Measurements from ENCODE around the gene CD1B. TPM values are rescaled to one million over a fixed set of nuclear protein-coding genes. Genes with fewer than 3 reads are reported as not detected.
"Not testable (repeated sequence)": the region's sequence is repeated elsewhere in the genome, so short reads cannot be mapped to it uniquely, and the experiment has no call there.

CD1B gene
- total RNA-seq = not detected

DNA sequence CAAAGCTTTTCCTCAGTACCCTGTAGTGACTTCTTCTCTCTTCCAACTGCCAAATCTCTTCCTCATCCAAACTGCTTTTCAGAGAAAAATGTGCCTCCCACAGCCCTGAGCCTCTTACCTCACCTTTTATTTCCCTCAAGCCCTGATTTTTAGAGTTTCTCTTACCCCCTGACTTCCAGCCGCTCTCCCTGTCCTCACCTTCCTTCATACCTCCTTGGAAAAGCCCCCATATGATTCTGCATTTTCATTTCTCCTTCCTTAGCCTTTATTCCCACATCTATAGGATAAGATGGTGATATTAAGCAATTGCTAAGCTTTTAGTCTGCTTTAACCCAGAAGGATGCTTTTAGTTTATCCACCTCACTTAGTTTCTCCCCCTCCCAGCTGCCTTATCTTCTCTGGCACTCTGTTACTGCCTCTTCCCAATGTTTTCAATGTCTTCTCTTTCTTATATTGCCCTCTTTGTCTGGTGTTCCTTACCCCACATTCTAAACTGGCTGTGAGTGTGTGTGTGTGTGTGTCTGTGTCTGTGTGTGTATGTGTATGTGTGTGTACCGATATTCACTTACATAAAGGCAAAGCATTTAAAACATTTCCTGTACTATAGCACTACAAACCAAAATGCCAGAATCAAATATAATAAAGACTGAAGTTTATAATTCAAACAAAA is at the start of gene CD1B:
CD1B (minus strand) TSS at position 51 of the 670 bp plus-strand sequence. CDS start 108 bp downstream, outside the sequence.
- no peak for DNase-seq (ENCODE audit: low spot score)
- no peak for ATAC-seq

DNA sequence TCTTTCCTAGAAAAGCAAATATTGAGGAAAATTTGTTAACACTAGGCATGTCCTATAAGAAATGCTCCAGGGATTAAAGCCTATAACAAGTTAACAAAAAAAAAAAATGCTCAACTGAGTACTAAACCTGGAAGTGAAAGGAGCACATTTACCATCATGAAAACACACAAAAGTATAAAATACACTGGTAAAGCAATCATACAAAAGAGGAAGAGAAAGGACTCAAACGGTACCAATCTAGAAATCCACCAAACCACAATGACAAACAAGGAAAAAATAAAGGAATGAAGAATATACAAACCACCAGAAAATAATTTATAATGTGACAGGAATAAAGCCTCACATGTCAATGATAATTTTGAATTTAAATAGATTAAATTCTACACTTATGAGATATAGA is 43.5 kb upstream of the CD1B start:
- no peak for ATAC-seq
- DNase-seq (ENCODE audit: low spot score) = no peak

DNA sequence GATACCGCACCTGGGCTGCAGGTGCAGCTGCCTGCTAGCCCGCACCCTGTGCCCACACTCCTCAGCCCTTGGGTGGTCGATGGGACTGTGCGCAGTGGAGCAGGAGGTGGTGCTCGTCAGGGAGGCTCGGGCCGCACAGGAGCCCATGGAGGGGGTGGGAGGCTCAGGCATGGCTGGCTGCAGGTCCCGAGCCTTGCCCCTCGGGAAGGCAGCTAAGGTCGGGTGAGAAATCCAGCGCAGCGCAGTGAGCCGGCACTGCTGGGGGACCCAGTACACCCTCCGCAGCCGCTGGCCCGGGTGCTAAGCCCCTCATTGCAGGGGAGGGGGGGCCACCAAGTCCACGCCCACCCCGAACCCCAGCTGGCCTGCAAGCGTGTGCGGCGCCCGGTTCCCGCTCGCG is 42.8 kb upstream of the CD1B start:
- not testable (repeated sequence) for DNase-seq (ENCODE audit: low spot score); ATAC-seq

DNA sequence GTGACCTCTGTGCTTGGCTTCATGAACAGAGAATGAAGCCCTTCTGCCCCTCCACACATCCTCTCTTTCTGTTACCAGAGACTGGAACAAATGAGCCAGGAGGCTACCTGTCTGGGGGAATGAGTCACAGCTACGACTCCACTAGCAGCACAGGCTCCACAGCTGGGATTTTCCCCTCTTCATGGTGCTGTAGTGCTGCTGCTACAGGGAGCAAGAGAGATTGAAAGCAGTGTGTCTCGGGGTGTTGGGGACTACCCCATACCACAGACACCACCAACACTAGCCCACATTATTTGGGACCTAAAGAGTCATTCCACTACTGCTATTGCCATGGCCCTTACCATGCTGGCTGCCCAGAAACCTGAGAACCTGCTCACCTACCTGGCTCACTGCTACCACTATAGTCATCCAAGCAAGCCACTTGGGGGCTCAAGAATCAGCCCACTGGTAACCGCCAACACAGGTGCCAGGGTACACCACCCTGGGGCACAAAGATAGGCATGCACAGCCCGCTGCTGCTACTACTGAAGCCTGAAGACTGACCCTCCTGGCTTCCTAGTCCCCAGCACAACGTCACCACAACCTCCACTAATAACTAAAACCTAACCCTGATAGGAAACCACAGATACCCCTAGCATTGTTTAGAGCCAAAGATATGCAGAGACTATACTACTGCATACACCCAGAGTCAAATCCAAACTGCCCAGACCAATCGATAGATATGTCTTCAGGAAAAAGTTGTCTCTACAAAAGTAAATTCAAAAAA is 40.0 kb upstream of the CD1B start:
- ATAC-seq = no peak
- DNase-seq (ENCODE audit: low spot score) = no peak

DNA sequence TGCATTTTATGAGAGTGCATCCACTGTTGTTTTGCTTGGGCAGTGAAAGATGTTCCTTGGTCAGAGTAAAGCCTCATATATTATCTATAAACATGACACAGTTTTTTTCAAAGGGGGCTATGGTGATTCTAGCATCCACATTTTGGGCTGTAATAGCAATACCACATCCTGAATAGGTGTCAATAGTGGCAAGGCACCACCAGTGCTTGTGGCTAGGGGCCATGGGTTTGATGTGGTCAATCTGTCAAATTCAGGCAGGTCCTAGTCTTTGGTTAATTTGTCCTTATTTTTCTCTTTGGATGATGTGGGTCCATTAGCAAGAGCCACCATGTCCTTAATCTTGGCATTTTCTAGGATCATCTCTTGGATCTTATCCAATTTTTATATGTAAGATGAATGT is 35.5 kb upstream of the CD1B start:
- ATAC-seq (no peak), DNase-seq (ENCODE audit: low spot score) (no peak)

DNA sequence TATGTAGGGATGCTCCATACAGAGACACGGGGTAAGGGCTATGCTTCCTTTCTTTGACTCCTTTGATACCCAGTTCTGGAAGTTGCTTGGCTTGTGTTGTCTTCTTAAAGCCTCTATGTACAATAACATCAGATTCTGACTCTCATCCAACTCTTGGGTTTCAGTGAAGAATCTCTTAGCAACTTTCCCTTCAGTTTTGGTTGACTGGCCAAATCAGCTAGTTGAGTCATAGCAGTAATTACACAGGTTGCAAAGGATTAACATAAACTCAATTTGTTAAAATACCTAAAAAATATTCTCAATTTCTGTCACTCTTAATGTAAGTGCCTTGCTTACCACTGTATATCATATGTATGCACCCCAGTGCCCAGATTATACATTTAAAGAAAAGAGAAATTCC is 31.6 kb upstream of the CD1B start:
- ATAC-seq (no peak), DNase-seq (ENCODE audit: low spot score) (no peak)

DNA sequence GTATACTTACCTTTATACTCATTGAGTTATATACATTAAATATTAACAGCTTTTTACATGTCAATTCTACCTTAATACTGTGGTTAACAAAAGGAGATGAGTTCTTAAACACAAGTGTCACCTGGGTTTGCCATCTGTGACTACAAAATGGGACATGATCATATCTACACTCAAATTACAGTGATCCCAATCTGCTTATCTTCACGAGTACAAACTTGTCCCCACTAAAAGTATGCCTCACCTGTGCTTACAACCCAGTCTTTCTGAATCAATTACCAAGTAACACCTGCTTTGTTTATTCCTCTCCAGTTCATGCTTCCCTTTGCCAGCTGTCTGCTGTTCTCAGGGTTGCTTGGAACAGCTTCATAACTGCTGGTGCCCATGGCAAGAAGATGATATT is 31.2 kb upstream of the CD1B start:
- DNase-seq (ENCODE audit: low spot score) = no peak
- no peak for ATAC-seq

DNA sequence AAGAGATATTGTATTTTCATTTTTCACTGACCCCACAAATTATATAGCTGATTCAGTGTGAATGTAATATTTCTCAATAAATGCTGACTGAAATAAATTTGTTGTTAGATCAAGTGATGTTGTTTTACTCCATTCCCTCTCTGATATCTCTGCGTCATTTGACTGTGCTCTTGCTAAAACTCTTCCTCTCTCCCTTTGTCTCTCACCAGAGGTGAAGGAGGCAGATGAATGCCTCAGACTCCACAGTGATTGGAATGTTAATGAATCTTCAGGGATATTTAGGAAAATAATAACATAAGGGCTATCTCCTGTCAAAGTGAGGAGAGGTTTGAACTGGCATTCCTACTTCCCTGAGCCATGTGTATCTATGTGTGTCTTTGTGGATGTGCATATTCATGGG is 26.1 kb upstream of the CD1B start:
- no peak for DNase-seq (ENCODE audit: low spot score)
- no peak for ATAC-seq

DNA sequence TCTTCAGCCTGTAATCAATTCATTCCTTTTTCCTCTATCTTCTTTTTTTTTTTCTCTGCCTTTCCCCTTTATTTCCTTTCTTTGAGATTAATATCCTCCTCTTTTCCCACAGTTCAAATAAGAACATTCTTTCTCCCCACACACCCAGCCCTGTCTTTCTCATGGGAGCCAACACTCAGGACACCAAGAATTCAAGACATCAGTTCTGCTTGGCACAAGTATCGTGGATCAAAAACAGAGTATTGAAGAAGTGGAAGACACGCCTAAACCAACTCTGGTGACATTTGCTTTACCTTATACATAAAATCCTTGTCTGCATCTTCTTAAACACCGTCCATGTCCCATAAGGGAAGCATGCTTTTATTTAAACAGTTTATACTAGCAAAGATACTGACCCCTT is 25.3 kb upstream of the CD1B start:
- ATAC-seq (no peak), DNase-seq (ENCODE audit: low spot score) (no peak)

DNA sequence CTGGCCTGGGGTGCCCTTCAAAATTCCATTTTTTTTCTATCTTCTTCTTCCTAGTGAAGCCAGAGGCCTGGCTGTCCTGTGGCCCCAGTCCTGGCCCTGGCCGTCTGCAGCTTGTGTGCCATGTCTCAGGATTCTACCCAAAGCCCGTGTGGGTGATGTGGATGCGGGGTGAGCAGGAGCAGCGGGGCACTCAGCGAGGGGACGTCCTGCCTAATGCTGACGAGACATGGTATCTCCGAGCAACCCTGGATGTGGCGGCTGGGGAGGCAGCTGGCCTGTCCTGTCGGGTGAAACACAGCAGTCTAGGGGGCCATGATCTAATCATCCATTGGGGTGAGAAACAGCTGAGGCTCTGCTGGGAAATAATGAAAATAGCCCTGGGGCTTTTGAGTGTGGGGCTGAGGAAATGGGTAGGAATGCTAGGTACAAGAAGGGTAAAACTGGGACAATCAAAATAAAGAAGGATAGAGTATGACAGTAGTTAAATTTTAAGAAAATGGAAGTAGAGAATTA is 24.5 kb upstream of the CD1B start:
- DNase-seq (ENCODE audit: low spot score) (no peak), ATAC-seq (no peak)

DNA sequence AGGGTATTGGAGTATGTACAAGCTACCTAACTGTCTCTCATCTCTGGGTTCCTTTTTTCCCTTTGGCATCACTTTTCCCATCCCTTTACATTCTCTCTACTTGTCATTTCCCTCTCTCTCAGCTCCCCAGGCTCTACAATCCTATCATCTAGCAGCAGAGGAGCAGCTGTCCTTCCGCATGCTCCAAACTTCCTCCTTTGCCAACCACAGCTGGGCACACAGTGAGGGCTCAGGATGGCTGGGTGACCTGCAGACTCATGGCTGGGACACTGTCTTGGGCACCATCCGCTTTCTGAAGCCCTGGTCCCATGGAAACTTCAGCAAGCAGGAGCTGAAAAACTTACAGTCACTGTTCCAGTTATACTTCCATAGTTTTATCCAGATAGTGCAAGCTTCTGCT is 22.9 kb upstream of the CD1B start:
- ATAC-seq (no peak), DNase-seq (ENCODE audit: low spot score) (no peak)

DNA sequence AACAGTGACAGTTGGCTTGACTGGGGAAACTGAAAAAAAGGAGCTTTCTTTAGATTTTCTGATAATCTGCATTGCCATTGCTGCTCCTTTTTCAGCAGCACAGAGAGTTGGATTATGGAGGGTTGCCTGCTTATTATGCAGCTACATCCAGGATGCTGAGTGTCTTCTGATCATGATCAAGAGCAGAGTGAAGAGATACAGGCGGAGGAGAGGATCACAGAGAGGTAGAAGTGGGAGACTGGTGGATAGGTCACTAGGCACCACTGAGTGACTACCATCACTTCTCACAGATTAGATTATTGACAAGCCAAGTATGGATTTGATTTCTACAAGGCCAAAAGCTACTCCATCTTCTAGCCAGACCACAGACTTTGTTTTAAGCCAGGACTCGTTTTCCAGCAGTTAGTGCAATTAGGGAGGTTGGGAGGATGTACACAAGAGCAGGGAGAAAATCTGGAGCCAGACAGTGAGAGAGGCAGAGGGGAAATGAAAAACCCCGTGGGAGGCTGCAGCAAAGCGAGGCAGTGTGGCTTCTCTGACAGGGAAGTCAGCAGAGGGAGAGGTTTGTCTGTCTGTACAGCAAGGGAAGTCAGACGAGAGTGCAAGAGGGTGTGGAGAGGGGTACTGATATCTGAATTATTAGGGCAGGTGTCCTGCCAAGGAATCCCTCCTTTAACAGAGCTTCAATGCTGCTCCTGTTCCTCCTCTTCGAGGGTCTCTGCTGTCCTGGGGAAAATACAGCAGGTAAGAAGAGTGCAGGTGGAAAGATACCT is 22.2 kb upstream of the CD1B start, which contains the start of gene CD1E:
CD1E (plus strand) TSS at position 592 of the 773 bp plus-strand sequence; CDS start at position 687, 95 bp downstream.
- DNase-seq (ENCODE audit: low spot score) (no peak), ATAC-seq (no peak)

DNA sequence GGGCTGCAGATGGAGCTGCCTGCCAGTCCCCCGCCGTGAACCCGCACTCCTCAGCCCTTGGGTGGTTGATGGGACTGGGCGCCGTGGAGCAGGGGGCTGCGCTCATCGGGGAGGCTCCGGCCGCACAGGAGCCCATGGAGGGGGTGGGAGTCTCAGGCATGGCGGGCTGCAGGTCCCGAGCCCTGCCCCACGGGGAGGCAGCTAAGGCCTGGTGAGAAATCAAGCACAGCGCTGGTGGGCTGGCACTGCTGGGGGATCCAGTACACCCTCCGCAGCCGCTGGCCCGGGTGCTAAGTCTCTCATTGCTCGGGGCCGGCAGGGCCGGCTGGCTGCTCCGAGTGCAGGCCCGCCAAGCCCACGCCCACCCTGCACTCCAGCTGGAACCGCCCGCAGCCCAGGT is 17.6 kb upstream of the CD1B start:
- ATAC-seq; DNase-seq (ENCODE audit: low spot score): not testable (repeated sequence)

DNA sequence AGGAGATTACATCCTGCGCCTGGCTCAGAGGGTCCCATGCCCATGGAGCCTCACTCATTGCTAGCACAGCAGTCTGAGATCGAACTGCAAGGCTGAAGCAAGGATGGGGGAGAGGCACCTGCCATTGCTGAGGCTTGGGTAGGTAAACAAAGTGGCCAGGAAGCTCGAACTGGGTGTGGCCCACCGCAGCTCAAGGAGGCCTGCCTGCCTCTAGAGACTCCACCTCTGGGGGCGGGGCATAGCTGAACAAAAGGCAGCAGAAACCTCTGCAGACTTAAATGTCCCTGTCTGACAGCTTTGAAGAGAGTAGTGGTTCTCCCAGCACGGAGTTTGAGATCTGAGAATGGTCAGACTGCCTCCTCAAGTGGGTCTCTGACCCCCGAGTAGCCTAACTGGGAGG is 5.1 kb upstream of the CD1B start:
- DNase-seq (ENCODE audit: low spot score); ATAC-seq: not testable (repeated sequence)

DNA sequence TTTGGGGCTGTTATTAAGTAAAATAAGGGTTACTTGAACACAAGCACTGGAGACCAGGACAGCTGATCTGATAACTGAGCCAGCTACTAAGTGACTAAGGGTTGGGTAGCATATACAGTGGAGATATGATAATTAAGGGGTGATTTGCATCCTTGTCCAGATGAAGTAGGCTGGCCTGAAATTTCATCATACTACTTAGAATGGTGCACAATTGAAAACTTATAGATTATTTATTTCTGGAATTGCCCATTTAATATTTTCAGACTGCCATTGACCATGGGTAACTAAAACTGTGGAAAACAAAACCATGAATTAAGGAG is 3.8 kb upstream of the CD1B start:
- ATAC-seq (no peak), DNase-seq (ENCODE audit: low spot score) (no peak)

DNA sequence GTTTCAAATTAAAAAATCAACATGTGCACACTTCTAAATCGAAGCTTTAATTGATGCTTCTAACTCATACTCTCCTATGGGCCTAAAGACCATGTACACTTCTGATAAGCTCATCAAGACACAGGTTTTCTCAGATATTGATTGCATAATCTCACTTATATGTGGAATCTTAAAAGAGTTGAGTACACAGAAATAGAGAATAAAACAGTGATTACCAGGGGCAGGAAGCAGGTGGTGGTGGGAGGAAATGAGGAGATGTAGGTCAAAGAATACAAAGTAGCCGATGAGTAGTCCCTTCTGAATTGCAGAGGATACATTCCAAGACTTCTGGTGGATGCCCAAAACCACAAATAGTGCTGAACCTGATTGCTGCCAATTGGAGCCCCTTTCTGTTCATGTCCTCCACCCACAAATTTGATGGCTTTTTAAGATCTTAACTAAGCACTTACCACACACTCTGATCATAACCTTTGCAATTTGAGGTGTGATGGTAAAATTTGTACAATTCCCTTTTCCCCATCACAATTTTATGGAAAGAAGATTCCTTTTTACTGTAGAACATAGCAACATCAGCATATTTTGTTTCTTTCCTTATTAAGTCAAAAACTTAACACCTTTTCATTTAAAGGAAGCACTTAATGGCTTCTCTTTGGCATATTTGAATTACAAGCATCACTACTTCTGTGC is 3.3 kb upstream of the CD1B start:
- no peak for DNase-seq (ENCODE audit: low spot score)
- no peak for ATAC-seq

DNA sequence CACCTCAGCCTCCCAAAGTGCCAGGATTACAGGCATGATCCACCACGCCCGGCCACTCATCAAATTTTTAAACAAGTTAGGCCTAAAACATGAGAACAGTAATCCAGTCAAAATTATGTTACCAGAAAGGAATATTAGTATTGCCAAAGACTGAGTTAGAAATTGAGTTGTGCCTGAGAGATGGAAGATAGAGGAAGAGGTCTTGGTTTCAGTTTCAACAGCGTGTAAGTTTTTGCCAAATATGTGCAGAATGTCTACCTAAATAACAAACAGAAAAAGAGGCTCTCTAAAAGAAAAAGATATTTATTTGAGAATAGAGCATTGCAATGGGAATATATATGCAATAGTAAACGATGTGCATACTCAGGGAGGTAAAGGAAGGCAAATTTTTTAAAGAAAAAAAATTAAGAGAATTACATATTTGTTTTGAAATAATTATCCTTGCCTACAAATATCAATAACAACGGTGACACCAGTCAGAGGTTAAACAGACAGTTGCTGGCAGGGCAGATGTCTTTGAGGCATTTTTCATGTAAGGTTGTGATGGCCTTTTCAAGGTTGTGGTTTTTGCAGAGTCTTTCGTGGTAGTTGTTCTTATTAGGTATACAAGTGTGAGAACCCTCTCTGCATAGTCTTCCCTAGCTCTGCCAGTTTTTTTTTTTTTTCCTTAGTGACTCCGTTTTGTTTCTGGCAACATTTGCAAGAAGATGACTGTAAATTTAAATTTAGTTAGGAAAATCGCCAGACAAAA is 2.2 kb upstream of the CD1B start:
- ATAC-seq = no peak
- DNase-seq (ENCODE audit: low spot score) = no peak

DNA sequence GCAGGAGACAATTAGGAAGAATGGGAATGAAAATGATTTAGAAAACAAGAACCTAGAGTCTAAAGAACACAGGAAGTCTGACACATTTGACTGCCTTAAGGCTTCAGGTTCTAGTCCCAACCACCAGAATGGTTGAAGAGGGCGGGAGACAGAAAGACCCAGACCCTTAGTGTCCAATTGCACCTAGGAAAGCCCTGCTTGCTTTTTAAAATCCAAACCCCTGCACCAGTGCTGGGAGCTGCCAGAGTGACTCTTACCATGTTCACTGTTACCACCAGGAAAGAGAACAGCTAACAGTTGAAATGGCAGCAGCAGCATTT is 265 bp downstream of the CD1B start:
- ATAC-seq (no peak), DNase-seq (ENCODE audit: low spot score) (no peak)

DNA sequence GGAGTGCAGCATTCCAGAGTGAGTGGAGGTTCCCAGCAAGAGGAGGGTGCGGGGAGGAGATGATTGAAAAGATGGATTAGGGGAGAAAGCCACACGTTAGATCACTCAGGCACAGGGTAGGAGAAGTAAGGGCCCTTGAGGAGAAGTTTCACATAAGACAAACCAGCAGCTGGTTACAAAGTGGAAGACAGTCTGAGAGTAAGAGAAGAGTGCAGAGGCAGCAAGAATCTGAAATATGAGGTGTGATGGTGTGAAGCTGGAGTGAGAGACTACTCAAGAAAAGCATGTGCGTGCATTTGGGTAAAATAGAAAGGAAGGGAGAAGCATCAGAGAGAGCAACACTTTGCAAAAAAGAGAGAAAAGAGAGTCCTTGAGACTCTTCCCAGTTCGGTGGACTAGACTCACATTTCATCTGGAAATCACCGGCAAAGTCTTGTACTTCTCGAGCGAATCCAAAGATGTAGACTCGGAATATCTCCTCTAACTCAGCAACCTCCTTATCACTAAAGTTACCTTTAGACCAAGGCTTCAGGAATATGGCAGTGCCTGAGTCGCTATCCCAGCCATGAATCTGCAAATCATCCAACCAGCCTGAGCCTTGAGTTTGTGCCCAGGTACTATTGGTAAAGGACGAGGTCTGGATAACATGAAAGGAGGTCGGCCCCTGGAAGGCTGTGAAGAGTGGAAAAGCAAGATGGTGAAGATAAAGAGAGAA is 783 bp downstream of the CD1B start:
- DNase-seq (ENCODE audit: low spot score) (no peak), ATAC-seq (no peak)

DNA sequence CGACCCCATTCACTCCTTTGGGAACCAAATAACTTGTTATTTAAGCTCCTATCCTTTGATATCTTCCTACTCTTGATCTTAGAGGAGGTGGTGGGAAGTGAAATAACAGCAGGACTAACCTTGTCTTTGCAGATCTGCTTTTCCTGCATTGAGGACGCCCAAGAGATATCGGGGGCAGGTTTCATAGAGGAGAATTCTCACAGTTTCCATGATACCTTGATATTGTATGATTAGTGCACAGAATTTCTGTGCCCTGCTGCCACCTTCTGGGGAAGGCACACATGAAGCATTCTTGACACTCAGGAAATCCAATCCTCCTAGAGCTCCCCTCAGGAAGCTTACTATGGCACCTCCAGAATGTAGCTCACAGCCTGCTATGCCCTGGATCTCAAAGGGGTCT is 1.6 kb downstream of the CD1B start:
- no peak for DNase-seq (ENCODE audit: low spot score)
- ATAC-seq = peak; percentile 37

Data from left lobe of liver (tissue), 2 donors.